ENCODE results near the gene ZNF133.
"Not testable (repeated sequence)": the region's sequence is repeated elsewhere in the genome, so short reads cannot be mapped to it uniquely, and the experiment has no call there.

The ZNF133 gene

GRCh38 chr20:18323705-18324104 is 35.4 kb downstream of the ZNF133 start:
- Histone ChIP-seq H3K36me3 (ENCODE audit: control insufficient read depth, insufficient read depth, low read length) (no peaks in the 10 kb centered on the region), H3K4me1 (ENCODE audit: control insufficient read depth, insufficient read depth, low read length) (peaks cover under 1% of the 10 kb centered on the region), H3K27me3 (ENCODE audit: control insufficient read depth, insufficient read depth, low read length) (no peaks in the 10 kb centered on the region), H3K9me3 (ENCODE audit: control insufficient read depth, low read length) (no peaks in the 10 kb centered on the region), H3K4me3 (ENCODE audit: low read length) (no peak overlapping the region), H3K9ac (ENCODE audit: low read length) (no peak overlapping the region)

DNA sequence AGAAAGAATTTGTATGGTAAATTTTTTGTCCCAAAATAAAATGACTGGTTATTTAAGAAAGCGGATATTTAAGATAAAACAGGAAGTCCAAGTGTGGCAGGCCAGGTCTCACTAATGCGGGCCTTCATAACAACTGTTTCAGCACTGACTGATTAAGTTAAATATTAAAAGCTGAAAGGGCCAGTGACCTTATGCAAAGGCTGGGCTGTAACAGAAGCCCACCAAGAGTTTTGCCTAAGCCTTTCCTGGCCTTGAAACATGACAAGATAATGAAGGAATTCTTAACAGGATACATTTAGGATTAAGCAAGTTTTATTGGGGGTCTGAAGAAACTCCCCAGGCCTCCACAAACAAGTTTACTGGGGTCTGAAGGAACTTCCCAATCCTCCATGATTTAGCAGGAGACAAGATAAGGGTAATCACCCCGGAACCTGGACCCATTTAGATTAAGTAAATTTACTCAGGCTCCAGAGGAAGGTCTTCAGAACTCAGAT is 36.3 kb downstream of the ZNF133 start:
- Histone ChIP-seq H3K4me3 (ENCODE audit: low read length) (no peak overlapping the region), H3K27me3 (ENCODE audit: control insufficient read depth, insufficient read depth, low read length) (no peaks in the 10 kb centered on the region), H3K9ac (ENCODE audit: low read length) (no peak overlapping the region), H3K9me3 (ENCODE audit: control insufficient read depth, low read length) (no peaks in the 10 kb centered on the region), H3K36me3 (ENCODE audit: control insufficient read depth, insufficient read depth, low read length) (no peaks in the 10 kb centered on the region), H3K4me1 (ENCODE audit: control insufficient read depth, insufficient read depth, low read length) (peaks cover 10% of the 10 kb centered on the region)

GRCh38 chr20:18326990-18327389 is 38.7 kb downstream of the ZNF133 start:
- H3K4me1 ChIP-seq (ENCODE audit: control insufficient read depth, insufficient read depth, low read length): peaks cover 10% of the 10 kb centered on the region
- no peak overlapping the region for H3K4me3 ChIP-seq (ENCODE audit: low read length)
- H3K27me3 ChIP-seq (ENCODE audit: control insufficient read depth, insufficient read depth, low read length): no peaks in the 10 kb centered on the region
- peaks cover 4% of the 10 kb centered on the region for H3K9me3 ChIP-seq (ENCODE audit: control insufficient read depth, low read length)
- no peaks in the 10 kb centered on the region for H3K36me3 ChIP-seq (ENCODE audit: control insufficient read depth, insufficient read depth, low read length)
- no peak overlapping the region for H3K9ac ChIP-seq (ENCODE audit: low read length)

DNA sequence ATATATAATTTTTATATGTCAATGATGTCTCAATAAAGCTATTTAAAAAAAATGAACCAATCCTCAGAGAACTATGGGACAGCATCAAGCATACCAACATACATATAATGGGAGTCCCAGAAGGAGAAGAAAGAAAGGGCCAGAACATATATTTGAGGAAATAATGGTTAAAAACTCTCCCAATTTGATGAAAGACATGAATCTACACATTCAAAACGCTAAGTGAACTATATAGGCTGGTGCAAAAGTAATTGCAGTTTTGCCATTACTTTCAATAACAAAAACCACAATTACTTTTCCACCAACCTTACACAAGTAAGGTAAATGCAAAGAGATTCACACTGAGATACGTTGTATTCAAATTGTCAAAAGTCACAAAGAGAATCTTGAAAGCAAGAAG is 43.4 kb downstream of the ZNF133 start:
- Histone ChIP-seq H3K4me3 (ENCODE audit: low read length) (no peak overlapping the region), H3K9ac (ENCODE audit: low read length) (no peak overlapping the region), H3K27me3 (ENCODE audit: control insufficient read depth, insufficient read depth, low read length) (no peaks in the 10 kb centered on the region), H3K36me3 (ENCODE audit: control insufficient read depth, insufficient read depth, low read length) (no peaks in the 10 kb centered on the region), H3K9me3 (ENCODE audit: control insufficient read depth, low read length) (peaks cover 5% of the 10 kb centered on the region), H3K4me1 (ENCODE audit: control insufficient read depth, insufficient read depth, low read length) (peaks cover 10% of the 10 kb centered on the region)

DNA sequence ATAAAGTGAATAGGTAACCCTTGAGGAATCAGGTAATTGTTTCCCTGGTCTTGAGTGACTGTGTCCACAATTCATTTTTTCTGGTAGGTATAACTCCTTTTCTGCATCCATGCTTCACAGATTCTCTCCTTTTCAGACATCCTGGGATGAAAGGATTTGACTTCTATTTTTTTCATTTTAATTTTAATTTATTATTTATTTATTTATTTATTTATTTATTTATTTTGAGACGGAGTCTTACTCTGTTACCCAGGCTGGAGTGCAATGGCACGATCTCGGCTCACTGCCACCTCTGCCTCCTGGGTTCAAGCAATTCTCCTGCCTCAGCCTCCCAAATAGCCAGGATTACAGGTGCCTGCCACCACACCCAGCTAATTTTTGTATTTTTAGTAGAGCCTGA is 61.4 kb downstream of the ZNF133 start:
- H3K4me3 ChIP-seq (ENCODE audit: low read length); H3K9me3 ChIP-seq (ENCODE audit: control insufficient read depth, low read length); H3K27me3 ChIP-seq (ENCODE audit: control insufficient read depth, insufficient read depth, low read length); H3K36me3 ChIP-seq (ENCODE audit: control insufficient read depth, insufficient read depth, low read length); H3K4me1 ChIP-seq (ENCODE audit: control insufficient read depth, insufficient read depth, low read length); H3K9ac ChIP-seq (ENCODE audit: low read length): not testable (repeated sequence)

- Histone ChIP-seq H3K9ac (ENCODE audit: low read length) (no peak overlapping the region), H3K4me3 (ENCODE audit: low read length) (no peak overlapping the region), H3K27me3 (ENCODE audit: control insufficient read depth, insufficient read depth, low read length) (no peaks in the 10 kb centered on the region), H3K4me1 (ENCODE audit: control insufficient read depth, insufficient read depth, low read length) (no peaks in the 10 kb centered on the region), H3K9me3 (ENCODE audit: control insufficient read depth, low read length) (no peaks in the 10 kb centered on the region), H3K36me3 (ENCODE audit: control insufficient read depth, insufficient read depth, low read length) (no peaks in the 10 kb centered on the region)
Observed at GRCh38 chr20:18359854-18360253, 71.5 kb downstream of the ZNF133 start.

GRCh38 chr20:18360635-18361034 is 72.3 kb downstream of the ZNF133 start:
- Histone ChIP-seq H3K4me3 (ENCODE audit: low read length) (no peak overlapping the region), H3K9me3 (ENCODE audit: control insufficient read depth, low read length) (no peaks in the 10 kb centered on the region), H3K27me3 (ENCODE audit: control insufficient read depth, insufficient read depth, low read length) (no peaks in the 10 kb centered on the region), H3K36me3 (ENCODE audit: control insufficient read depth, insufficient read depth, low read length) (no peaks in the 10 kb centered on the region), H3K9ac (ENCODE audit: low read length) (no peak overlapping the region), H3K4me1 (ENCODE audit: control insufficient read depth, insufficient read depth, low read length) (no peaks in the 10 kb centered on the region)

GRCh38 chr20:18361678-18362077 is 73.4 kb downstream of the ZNF133 start:
- no peak overlapping the region for H3K4me3 ChIP-seq (ENCODE audit: low read length)

DNA sequence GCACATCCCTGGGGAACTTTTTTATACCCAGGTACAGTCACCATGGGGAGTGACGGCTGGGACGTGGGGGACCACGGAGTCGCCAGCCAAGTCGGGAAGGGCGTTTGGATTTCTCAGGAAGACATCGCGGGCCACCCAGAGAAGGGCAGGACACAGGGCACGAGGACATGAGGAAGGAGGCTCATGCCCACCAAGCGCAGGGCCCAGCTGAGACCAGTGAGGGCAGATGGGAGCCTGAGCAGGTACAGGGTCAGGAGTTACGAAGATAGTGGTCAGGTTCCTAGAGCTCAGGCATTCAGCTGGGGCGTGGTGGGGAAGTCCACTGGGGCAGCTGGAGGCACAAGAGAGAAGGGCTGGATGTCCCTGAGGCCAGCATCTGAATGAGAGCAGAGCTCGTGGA is 74.6 kb downstream of the ZNF133 start:
- no peaks in the 10 kb centered on the region for H3K9me3 ChIP-seq (ENCODE audit: control insufficient read depth, low read length)
- H3K27me3 ChIP-seq (ENCODE audit: control insufficient read depth, insufficient read depth, low read length): no peaks in the 10 kb centered on the region

More at GRCh38 chr20:18361678-18362077, 73.4 kb downstream of the ZNF133 start:
- no peaks in the 10 kb centered on the region for H3K4me1 ChIP-seq (ENCODE audit: control insufficient read depth, insufficient read depth, low read length)
- no peaks in the 10 kb centered on the region for H3K27me3 ChIP-seq (ENCODE audit: control insufficient read depth, insufficient read depth, low read length)
- no peaks in the 10 kb centered on the region for H3K9me3 ChIP-seq (ENCODE audit: control insufficient read depth, low read length)
- H3K36me3 ChIP-seq (ENCODE audit: control insufficient read depth, insufficient read depth, low read length): no peaks in the 10 kb centered on the region
- no peak overlapping the region for H3K9ac ChIP-seq (ENCODE audit: low read length)

DNA sequence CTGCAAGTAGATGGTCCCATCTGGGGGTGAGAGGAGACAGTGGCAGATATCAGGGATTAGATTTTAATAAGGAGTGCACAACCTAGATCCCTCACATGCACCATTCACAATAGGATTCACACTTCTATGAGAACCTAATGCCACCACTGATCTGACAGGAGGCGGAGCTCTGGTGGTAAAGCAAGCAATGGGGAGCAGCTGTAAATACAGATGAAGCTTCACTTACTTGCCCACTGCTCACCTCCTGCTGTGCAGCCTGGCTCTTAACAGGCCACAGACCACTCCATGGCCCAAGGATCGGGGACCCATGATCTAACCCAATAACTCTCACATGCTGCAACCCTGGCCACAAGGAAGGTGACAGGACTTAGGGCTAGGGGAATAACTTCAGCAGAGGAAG is 75.4 kb downstream of the ZNF133 start:
- no peaks in the 10 kb centered on the region for H3K9me3 ChIP-seq (ENCODE audit: control insufficient read depth, low read length)
- H3K9ac ChIP-seq (ENCODE audit: low read length): no peak overlapping the region
- H3K27me3 ChIP-seq (ENCODE audit: control insufficient read depth, insufficient read depth, low read length): no peaks in the 10 kb centered on the region
- no peak overlapping the region for H3K4me3 ChIP-seq (ENCODE audit: low read length)
- no peaks in the 10 kb centered on the region for H3K36me3 ChIP-seq (ENCODE audit: control insufficient read depth, insufficient read depth, low read length)
- no peaks in the 10 kb centered on the region for H3K4me1 ChIP-seq (ENCODE audit: control insufficient read depth, insufficient read depth, low read length)

More for the DNA sequence above, 74.6 kb downstream of the ZNF133 start:
- Histone ChIP-seq H3K36me3 (ENCODE audit: control insufficient read depth, insufficient read depth, low read length) (no peaks in the 10 kb centered on the region), H3K4me3 (ENCODE audit: low read length) (no peak overlapping the region), H3K9ac (ENCODE audit: low read length) (no peak overlapping the region), H3K4me1 (ENCODE audit: control insufficient read depth, insufficient read depth, low read length) (no peaks in the 10 kb centered on the region)

DNA sequence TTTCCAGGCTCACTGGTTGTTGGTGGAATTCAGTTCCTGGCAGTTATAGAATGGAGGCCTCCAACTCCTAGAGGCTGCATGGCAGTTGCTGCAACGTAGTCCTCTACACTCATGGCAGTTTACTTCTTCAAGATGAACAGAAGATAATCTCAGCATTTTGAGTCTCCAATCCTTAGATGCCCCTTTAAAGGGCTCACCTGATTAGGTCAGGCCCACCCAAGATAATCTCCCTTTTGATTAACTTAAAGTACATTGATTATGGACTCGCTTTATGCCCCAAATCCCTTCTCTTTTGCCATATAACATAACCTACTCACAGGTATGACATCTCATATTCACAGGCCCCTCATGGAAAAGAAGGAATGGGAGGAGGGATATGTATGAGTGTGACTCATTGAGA is 76.4 kb downstream of the ZNF133 start:
- no peaks in the 10 kb centered on the region for H3K9me3 ChIP-seq (ENCODE audit: control insufficient read depth, low read length)
- H3K4me3 ChIP-seq (ENCODE audit: low read length): no peak overlapping the region
- H3K36me3 ChIP-seq (ENCODE audit: control insufficient read depth, insufficient read depth, low read length): no peaks in the 10 kb centered on the region
- no peaks in the 10 kb centered on the region for H3K4me1 ChIP-seq (ENCODE audit: control insufficient read depth, insufficient read depth, low read length)
- no peaks in the 10 kb centered on the region for H3K27me3 ChIP-seq (ENCODE audit: control insufficient read depth, insufficient read depth, low read length)
- H3K9ac ChIP-seq (ENCODE audit: low read length): no peak overlapping the region

All from mucosa of stomach (tissue), 1 donor.